Umbilical cord (tissue), 2 donors: ENCODE measurements around the gene ENTPD3. TPM values are rescaled to one million over a fixed set of nuclear protein-coding genes. Genes with fewer than 3 reads are reported as not detected.

Experiments used
- DNase-seq: peaks from one replicate; pipeline ENCODE4 v3.0.0-alpha.2; 2015; ENCODE audit warnings: low spot score
- total RNA-seq: library from RNA; depleted of rRNA; stranded (reverse); fragments of >200 nt; gene quantifications from one replicate; pipeline ENCODE4 v1.2.3, GENCODE V29; 2014; ENCODE audit warnings: low replicate concordance; ENCODE audit not compliant: insufficient read depth

Gene ENTPD3
- total RNA-seq, result 0.48 TPM

GRCh38 chr3:40387001-40387894 is at the start of gene ENTPD3:
Gene ENTPD3 (plus strand): TSS chr3:40387184. CDS start chr3:40388058, 874 bp downstream.
- DNase-seq, result peak; percentile 12

- no peak for DNase-seq
Observed at GRCh38 chr3:40339871-40340270, 47.1 kb upstream of the ENTPD3 start.

GRCh38 chr3:40340541-40341170 is 46.3 kb upstream of the ENTPD3 start:
- no peak for DNase-seq

GRCh38 chr3:40341671-40342070 is 45.3 kb upstream of the ENTPD3 start:
- no peak for DNase-seq

- DNase-seq, result no peak
Observed at GRCh38 chr3:40350529-40350928, 36.5 kb upstream of the ENTPD3 start.

- no peak for DNase-seq
Observed at GRCh38 chr3:40355410-40355809, 31.6 kb upstream of the ENTPD3 start.

- DNase-seq, result no peak
Observed at GRCh38 chr3:40358454-40358853, 28.5 kb upstream of the ENTPD3 start.

GRCh38 chr3:40363674-40364073 is 23.3 kb upstream of the ENTPD3 start:
- DNase-seq, result no peak

- no peak for DNase-seq
Observed at GRCh38 chr3:40366203-40367162, 20.5 kb upstream of the ENTPD3 start.

- DNase-seq, result no peak
Observed at GRCh38 chr3:40369716-40370115, 17.3 kb upstream of the ENTPD3 start.

- no peak for DNase-seq
Observed at GRCh38 chr3:40377822-40378221, 9.2 kb upstream of the ENTPD3 start.

GRCh38 chr3:40379674-40380306 is 7.2 kb upstream of the ENTPD3 start:
- no peak for DNase-seq

GRCh38 chr3:40381904-40382616 is 4.9 kb upstream of the ENTPD3 start:
- DNase-seq, result no peak

GRCh38 chr3:40382617-40382979 is 4.4 kb upstream of the ENTPD3 start:
- no peak for DNase-seq

- DNase-seq, result no peak
Observed at GRCh38 chr3:40386213-40386612, 771 bp upstream of the ENTPD3 start.

GRCh38 chr3:40387895-40388254 is 891 bp downstream of the ENTPD3 start:
- no peak for DNase-seq

GRCh38 chr3:40396406-40396805 is 9.4 kb downstream of the ENTPD3 start:
- DNase-seq, result no peak

- no peak for DNase-seq
Observed at GRCh38 chr3:40397129-40397528, 10.1 kb downstream of the ENTPD3 start.

GRCh38 chr3:40397912-40398311 is 10.9 kb downstream of the ENTPD3 start:
- no peak for DNase-seq

GRCh38 chr3:40398346-40398745 is 11.4 kb downstream of the ENTPD3 start:
- DNase-seq, result peak; percentile 14
